Osteoblast (primary cell): ENCODE data around the gene OR5W2. TPM values are rescaled to one million over a fixed set of nuclear protein-coding genes. Genes with fewer than 3 reads are reported as not detected.
"Not testable (repeated sequence)": the region's sequence is repeated elsewhere in the genome, so short reads cannot be mapped to it uniquely, and the experiment has no call there.

ENCODE experiments used
- DNase-seq: peaks from one replicate; pipeline ENCODE4 v3.0.0; 2011; ENCODE audit warnings: low spot score, mixed read lengths; ENCODE audit not compliant: insufficient read length; ENCODE audit errors: missing footprints
- H2AFZ ChIP-seq: 2 replicates; pipeline ENCODE4 v1.6.0; 2011; ENCODE audit warnings: mild to moderate bottlenecking, low read length
- H3K27ac ChIP-seq: 2 replicates; pipeline ENCODE4 v1.5.1; 2011; ENCODE audit warnings: mild to moderate bottlenecking, low read depth, low read length, moderate library complexity
- H3K27me3 ChIP-seq: 2 replicates; pipeline ENCODE4 v1.6.0; 2012; ENCODE audit warnings: mild to moderate bottlenecking, control low read depth, inconsistent platforms, low read length, moderate library complexity; ENCODE audit not compliant: insufficient read depth
- H3K36me3 ChIP-seq: 2 replicates; pipeline ENCODE4 v1.5.1; 2011; ENCODE audit warnings: mild to moderate bottlenecking, low read length, control low read depth, moderate library complexity; ENCODE audit not compliant: insufficient read depth
- H3K4me1 ChIP-seq: 2 replicates; pipeline ENCODE4 v1.5.1; 2011; ENCODE audit warnings: mild to moderate bottlenecking, low read length, control low read depth, moderate library complexity; ENCODE audit not compliant: insufficient read depth
- H3K4me2 ChIP-seq: 2 replicates; pipeline ENCODE4 v1.6.0; 2011; ENCODE audit warnings: mild to moderate bottlenecking, low read length; ENCODE audit not compliant: insufficient read depth
- H3K4me3 ChIP-seq: fragments of 200-600 bp; sonication (generic); 3 replicates; pipeline ENCODE4 v1.5.1; 2012; ENCODE audit warnings: mild to moderate bottlenecking, low read length, inconsistent platforms; ENCODE audit not compliant: insufficient read depth
- H3K79me2 ChIP-seq: 2 replicates; pipeline ENCODE4 v1.6.0; 2012; ENCODE audit warnings: mild to moderate bottlenecking, low read length, control low read depth, inconsistent platforms; ENCODE audit not compliant: insufficient read depth
- H3K9me3 ChIP-seq: 2 replicates; pipeline ENCODE4 v1.5.1; 2011; ENCODE audit warnings: low read depth, low read length, control low read depth
- H4K20me1 ChIP-seq: 2 replicates; pipeline ENCODE4 v1.6.0; 2012; ENCODE audit warnings: mild to moderate bottlenecking, low read length, control low read depth; ENCODE audit not compliant: insufficient read depth
- total RNA-seq: library from RNA; depleted of rRNA; stranded (reverse); fragments of >200 nt; gene quantifications from 2 replicates; pipeline ENCODE4 v1.2.3, GENCODE V29; 2012
- TF ChIP-seq, protein P1 (sequence below): IDR thresholded peaks from 2 replicates; pipeline ENCODE4 v1.5.1; 2011; ENCODE audit warnings: mild to moderate bottlenecking, low read depth, low read length, moderate library complexity; ENCODE audit errors: extremely low read depth

Gene OR5W2
- total RNA-seq, 1 donor: not detected

DNA sequence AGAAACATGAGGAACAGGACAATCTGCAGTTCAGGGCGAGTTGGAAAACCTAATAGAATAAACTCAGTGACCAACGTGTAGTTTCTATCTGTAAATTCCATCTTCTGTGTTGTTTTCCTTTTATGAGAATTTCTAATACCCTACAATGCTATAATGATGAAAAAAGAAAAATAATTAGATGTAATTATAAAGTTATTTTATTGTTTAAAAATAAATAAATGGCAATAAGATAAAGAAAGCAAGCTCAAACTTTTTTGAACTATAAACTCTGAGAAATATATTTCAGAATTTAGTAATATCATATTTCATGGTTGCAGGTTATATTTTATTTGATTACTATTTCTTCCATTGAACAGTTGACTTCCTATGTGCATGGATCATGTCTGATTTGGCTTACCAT, 21.9 kb upstream of the OR5W2 start, which contains the start of gene OR5I1:
OR5I1 (minus strand) TSS at position 101 of the 400 bp plus-strand sequence; CDS start at position 101, 0 bp downstream.
- Histone ChIP-seq H3K27me3 (no peaks in the 10 kb centered on the region), H3K36me3 (no peaks in the 10 kb centered on the region), H4K20me1 (no peaks in the 10 kb centered on the region), H3K79me2 (no peaks in the 10 kb centered on the region), H3K4me3 (no peak within 1 kb of the TSS), H3K4me2 (no peak within 1 kb of the TSS), H2AFZ (no peak within 1 kb of the TSS), H3K27ac (no peak within 1 kb of the TSS), H3K9me3 (peaks cover 2% of the 10 kb centered on the region), H3K4me1 (no peaks in the 10 kb centered on the region)
- TF ChIP-seq, protein P1, sequence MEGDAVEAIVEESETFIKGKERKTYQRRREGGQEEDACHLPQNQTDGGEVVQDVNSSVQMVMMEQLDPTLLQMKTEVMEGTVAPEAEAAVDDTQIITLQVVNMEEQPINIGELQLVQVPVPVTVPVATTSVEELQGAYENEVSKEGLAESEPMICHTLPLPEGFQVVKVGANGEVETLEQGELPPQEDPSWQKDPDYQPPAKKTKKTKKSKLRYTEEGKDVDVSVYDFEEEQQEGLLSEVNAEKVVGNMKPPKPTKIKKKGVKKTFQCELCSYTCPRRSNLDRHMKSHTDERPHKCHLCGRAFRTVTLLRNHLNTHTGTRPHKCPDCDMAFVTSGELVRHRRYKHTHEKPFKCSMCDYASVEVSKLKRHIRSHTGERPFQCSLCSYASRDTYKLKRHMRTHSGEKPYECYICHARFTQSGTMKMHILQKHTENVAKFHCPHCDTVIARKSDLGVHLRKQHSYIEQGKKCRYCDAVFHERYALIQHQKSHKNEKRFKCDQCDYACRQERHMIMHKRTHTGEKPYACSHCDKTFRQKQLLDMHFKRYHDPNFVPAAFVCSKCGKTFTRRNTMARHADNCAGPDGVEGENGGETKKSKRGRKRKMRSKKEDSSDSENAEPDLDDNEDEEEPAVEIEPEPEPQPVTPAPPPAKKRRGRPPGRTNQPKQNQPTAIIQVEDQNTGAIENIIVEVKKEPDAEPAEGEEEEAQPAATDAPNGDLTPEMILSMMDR: no peak
- DNase-seq: no peak

DNA sequence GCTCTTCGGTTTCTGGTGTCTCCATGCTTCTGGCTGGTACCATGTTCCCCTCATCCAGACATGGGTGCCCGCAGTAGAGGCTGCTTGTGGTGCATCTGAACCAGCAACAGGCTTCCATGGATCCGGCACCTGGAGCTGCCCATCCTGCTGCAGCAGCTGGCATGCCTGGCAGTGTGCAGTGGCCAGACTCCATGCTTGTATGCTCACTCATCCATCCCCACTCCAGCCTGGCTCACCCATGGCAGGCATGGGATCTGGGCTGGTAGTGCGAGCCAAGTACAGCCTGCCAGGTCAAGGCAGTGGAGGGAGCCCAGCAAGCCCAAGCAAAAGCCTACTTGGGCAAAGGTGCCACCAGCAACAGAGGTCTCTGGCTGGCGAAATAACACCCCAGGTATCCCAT, 6.2 kb upstream of the OR5W2 start:
- Histone ChIP-seq H4K20me1 (no peaks in the 10 kb centered on the region), H2AFZ (no peak overlapping the region), H3K36me3 (no peaks in the 10 kb centered on the region), H3K4me3 (no peak overlapping the region), H3K27ac (no peak overlapping the region), H3K4me1 (no peaks in the 10 kb centered on the region), H3K79me2 (no peaks in the 10 kb centered on the region), H3K9me3 (no peaks in the 10 kb centered on the region), H3K27me3 (no peaks in the 10 kb centered on the region), H3K4me2 (no peak overlapping the region)
- DNase-seq: no peak
- TF ChIP-seq, protein P1: no peak

DNA sequence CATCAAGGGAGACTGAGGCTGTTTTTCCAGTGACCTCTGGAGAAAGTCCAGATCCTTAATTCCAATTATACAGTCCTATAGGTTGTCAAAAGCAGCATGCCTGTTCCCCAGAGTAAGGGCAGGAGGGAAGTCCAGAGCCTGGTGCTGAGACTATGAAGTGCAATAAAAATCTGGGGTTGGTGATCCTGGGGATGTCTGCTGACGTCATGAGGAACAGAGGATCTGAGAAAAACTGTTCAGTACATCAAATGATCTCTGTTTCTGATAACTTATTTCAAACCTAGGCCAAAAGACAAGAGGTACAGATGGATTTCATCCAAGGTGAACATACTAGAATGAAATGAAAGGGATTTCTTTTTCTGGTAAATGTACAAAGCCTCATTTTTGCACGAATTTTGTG, 12.1 kb downstream of the OR5W2 start:
- no peaks in the 10 kb centered on the region for H3K4me1 ChIP-seq
- H2AFZ ChIP-seq: no peak overlapping the region
- TF ChIP-seq, protein P1: no peak
- no peak for DNase-seq
- H4K20me1 ChIP-seq: no peaks in the 10 kb centered on the region
- no peaks in the 10 kb centered on the region for H3K79me2 ChIP-seq
- H3K4me3 ChIP-seq: no peak overlapping the region
- no peak overlapping the region for H3K4me2 ChIP-seq
- H3K9me3 ChIP-seq: peaks cover 3% of the 10 kb centered on the region
- no peak overlapping the region for H3K27ac ChIP-seq
- H3K27me3 ChIP-seq: no peaks in the 10 kb centered on the region
- H3K36me3 ChIP-seq: no peaks in the 10 kb centered on the region

DNA sequence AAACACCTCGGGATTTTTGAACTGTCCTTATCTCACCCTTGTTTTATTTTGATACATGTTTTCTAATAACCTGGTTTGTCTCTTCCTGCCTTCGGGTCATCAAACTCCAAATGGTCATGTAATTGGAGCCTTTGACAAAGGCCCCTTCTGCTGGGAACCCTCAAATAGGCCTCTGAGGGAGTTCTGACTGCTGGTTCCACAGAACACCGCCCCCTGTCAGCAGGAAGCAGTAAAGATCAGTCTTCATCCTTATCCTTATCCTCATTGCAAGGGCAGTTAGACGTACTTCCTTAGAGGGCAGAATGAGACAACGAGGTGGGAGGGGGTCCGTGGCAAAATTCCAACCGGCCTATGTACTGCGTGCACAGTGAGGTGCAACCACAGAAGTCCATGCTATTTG, 19.2 kb downstream of the OR5W2 start:
- H3K79me2 ChIP-seq: no peaks in the 10 kb centered on the region
- no peak overlapping the region for H2AFZ ChIP-seq
- no peaks in the 10 kb centered on the region for H3K36me3 ChIP-seq
- H3K27ac ChIP-seq: no peak overlapping the region
- DNase-seq: no peak
- no peaks in the 10 kb centered on the region for H3K27me3 ChIP-seq
- H3K4me3 ChIP-seq: no peak overlapping the region
- TF ChIP-seq, protein P1: no peak
- no peaks in the 10 kb centered on the region for H4K20me1 ChIP-seq
- H3K4me1 ChIP-seq: no peaks in the 10 kb centered on the region
- no peaks in the 10 kb centered on the region for H3K9me3 ChIP-seq
- H3K4me2 ChIP-seq: no peak overlapping the region

DNA sequence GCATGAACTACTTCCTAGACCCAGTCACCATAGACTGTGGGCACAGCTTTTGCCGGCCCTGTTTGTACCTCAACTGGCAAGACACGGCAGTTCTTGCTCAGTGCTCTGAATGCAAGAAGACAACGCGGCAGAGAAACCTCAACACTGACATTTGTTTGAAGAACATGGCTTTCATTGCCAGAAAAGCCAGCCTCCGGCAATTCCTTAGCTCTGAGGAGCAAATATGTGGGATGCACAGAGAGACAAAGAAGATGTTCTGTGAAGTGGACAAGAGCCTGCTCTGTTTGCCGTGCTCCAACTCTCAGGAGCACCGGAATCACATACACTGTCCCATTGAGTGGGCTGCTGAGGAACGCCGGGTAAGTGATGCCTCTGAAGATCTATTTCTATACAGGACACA, 28.9 kb downstream of the OR5W2 start:
- not testable (repeated sequence) for DNase-seq, H3K4me2 ChIP-seq, H2AFZ ChIP-seq, H3K36me3 ChIP-seq, H4K20me1 ChIP-seq, H3K9me3 ChIP-seq, H3K4me1 ChIP-seq, H3K4me3 ChIP-seq, H3K27ac ChIP-seq, H3K79me2 ChIP-seq, H3K27me3 ChIP-seq

DNA sequence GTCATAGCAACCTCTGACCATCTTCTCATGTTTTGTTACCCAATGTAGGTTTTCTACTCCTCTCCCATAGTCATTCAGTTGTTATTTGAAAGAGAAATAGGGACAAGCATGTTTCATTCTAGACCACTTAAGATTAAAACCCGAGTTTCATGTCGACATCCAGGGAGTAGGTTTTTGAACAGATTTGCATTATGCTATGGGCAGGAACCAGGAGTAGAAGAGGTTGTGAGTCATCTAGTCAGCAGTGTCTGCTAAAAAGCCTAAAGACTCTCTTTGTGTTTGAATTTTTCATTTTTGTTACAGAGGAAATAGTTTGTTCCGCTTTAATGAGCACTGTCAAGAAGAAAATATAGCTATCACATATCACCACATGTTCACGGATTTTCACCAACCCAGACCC, 29.4 kb downstream of the OR5W2 start:
- not testable (repeated sequence) for H3K4me3 ChIP-seq, H3K9me3 ChIP-seq, DNase-seq, H2AFZ ChIP-seq, H4K20me1 ChIP-seq, H3K36me3 ChIP-seq, H3K4me2 ChIP-seq, H3K27me3 ChIP-seq, H3K79me2 ChIP-seq, H3K4me1 ChIP-seq, H3K27ac ChIP-seq
